Measurements from ENCODE around the gene LIMA1.
"Not testable (repeated sequence)": the region's sequence is repeated elsewhere in the genome, so short reads cannot be mapped to it uniquely, and the experiment has no call there.

Gene LIMA1

GRCh38 chr12:50184261-50184660 lies 99.1 kb downstream of the LIMA1 start:
- DNase-seq = no peak

GRCh38 chr12:50182461-50182860 lies 100.9 kb downstream of the LIMA1 start:
- no peak for DNase-seq

GRCh38 chr12:50181691-50182090 lies 101.6 kb downstream of the LIMA1 start:
- no peak for DNase-seq

- DNase-seq = no peak
Measured at GRCh38 chr12:50175716-50176026, 107.6 kb downstream of the LIMA1 start.

- DNase-seq = peak; percentile 32
Measured at GRCh38 chr12:50174971-50175715, 108.2 kb downstream of the LIMA1 start.

- peak; percentile 97 for DNase-seq
Measured at GRCh38 chr12:50167049-50167828, 116.1 kb downstream of the LIMA1 start, which contains the start of gene CERS5. Gene CERS5, minus strand, starts transcription at chr12:50167369. Its CDS starts 72 bp downstream, at chr12:50167297.

GRCh38 chr12:50166799-50167048 lies 116.6 kb downstream of the LIMA1 start:
- peak; percentile 49 for DNase-seq

DNA sequence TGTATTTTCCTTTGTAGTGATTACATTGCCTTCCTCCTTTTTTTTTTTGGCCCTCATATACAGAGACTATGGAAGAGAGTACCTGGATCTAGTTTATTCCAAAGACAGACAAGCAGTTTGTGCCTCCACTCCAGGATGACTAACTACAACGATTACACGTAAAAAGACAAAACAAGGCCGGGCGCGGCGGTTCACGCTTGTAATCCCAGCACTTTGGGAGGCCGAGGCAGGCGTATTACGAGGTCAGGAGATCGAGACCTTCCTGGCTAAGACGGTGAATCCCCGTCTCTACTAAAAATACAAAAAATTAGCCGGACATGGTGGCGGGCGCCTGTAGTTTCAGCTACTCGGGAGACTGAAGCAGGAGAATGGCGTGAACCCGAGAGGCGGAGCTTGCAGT lies 118.4 kb downstream of the LIMA1 start:
- no peak for DNase-seq

- no peak for DNase-seq
Measured at GRCh38 chr12:50162230-50162629, 121.1 kb downstream of the LIMA1 start.

DNA sequence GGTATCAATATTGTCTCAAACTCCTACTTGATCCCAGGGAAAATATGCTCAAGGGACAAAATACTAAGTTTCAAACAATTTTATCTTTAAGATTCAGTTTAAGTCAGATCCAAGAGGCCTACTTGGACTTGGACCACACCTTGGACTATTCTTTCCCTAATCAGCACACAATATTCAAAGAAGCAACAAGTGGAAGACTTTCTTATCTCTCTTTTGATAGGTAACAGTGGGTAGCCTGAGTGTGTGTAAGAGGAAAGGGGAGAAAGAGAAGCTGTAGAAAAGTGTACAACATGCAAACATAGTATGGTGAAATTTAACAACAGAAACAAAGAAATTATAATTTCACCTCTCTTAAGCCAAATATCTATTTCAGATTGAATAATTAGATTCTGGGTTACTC lies 122.7 kb downstream of the LIMA1 start:
- DNase-seq = no peak

GRCh38 chr12:50157259-50157658 lies 126.1 kb downstream of the LIMA1 start:
- DNase-seq = no peak

DNA sequence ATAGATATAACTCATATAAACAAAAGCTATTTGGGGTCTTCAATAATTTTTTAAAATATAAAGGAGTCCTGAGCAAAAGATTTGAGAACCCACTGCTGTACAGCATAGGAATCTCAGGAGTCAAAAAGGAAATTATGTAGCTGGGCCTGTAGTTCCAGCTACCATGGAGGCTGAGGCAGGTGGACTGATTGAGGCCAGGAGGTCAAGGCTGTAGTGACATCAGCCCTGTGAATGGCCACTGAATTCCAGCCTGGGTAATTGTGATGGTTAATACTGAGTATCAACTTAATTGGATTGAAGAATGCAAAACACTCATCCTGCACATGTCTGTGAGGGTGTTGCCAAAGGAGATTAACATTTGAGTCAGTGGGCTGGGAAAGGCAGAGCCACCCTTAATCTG lies 126.7 kb downstream of the LIMA1 start:
- no peak for DNase-seq

GRCh38 chr12:50154947-50155346 lies 128.4 kb downstream of the LIMA1 start:
- DNase-seq = not testable (repeated sequence)

GRCh38 chr12:50151047-50151687 lies 132.2 kb downstream of the LIMA1 start:
- no peak for DNase-seq

- DNase-seq = no peak
Measured at GRCh38 chr12:50149311-50149710, 134.0 kb downstream of the LIMA1 start.

DNA sequence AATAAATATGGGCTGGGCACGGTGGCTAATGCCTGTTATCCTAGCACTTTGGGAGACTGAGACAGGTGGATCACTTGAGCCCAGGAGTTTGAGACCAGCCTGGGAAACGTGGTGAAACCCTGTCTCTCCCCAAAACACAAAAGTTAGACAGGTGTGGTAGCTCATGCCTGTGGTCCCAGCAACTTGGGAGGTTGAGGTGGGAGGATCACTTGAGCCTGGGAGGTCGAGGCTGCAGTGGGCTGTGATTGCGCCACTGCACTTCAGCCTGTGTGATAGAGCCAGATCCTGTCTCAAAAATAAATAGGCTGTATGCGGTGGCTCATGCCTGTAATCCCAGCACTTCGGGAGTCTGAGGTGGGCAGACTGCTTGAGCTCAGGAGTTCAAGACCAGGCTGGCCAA lies 135.3 kb downstream of the LIMA1 start:
- DNase-seq = not testable (repeated sequence)

- DNase-seq = no peak
Measured at GRCh38 chr12:50147281-50147680, 136.0 kb downstream of the LIMA1 start.

GRCh38 chr12:50145439-50145838 lies 137.9 kb downstream of the LIMA1 start:
- DNase-seq = no peak

GRCh38 chr12:50142993-50143392 lies 140.3 kb downstream of the LIMA1 start:
- no peak for DNase-seq

GRCh38 chr12:50132505-50133135 lies 150.7 kb downstream of the LIMA1 start:
- DNase-seq = no peak

DNA sequence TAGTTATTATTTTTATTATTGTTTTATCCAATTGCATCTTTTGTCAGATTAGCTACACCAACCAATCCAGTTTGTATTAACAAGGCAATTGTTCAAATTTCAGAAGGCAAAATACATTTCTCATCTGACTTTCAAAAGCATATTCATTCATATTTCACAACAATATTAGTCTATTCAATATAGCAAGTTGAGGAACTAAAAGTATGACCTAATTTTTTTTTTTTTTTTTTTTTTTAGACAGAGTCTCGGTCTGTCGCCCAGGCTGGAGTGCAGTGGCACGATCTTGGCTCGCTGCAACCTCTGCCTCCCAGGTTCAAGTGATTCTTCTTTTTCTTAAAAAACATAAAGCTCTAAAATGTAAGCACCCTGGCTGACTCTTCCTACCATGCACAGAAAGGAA lies 154.0 kb downstream of the LIMA1 start:
- DNase-seq = no peak

DNA sequence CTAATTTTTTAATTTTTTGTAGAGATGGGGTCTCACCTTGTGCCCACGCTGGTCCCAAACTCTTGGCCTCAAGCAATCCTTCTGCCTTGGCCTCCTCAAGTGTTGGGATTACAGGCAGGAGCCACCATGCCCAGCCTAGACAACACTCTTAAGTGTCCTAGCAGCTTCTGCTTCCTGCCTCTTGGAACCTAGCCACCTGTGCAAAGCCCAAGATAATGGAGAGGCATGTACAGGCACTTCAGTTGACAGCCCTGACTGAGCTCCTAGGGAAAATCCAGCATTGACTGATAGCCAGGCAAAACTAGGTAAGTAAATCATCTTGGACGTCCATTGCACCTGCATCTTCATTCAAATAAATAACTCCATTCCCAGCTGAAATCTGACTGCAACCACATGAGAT lies 155.8 kb downstream of the LIMA1 start:
- DNase-seq = peak; percentile 12
